Measurements from ENCODE around the gene ASCC1. TPM values are rescaled to one million over a fixed set of nuclear protein-coding genes. Genes with fewer than 3 reads are reported as not detected.
"Not testable (repeated sequence)": the region's sequence is repeated elsewhere in the genome, so short reads cannot be mapped to it uniquely, and the experiment has no call there.

The ASCC1 gene
- total RNA-seq, 1 experiment from 2014 or later, result 15.7 TPM

DNA sequence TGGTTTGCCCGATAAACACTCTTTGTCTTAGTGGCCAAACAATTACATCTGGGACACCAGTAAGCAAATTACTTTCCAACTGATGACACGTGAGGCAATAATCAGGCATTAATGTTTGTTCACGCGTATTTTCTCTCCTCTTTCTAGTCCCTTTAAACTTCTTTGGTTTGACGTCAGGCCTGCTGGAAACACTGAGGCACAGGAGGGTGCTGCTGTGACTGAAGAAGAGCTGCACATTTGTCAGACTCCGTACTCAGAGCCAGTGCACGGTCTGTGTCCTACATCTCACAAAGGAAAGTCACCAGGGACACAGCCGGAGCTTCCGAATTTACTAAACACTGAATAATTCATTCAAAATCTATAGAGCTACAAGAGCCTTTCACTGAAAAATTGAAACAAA lies 57.9 kb downstream of the ASCC1 start:
- Histone ChIP-seq H3K9me3 (ENCODE audit: low read length) (no peaks in the 10 kb centered on the region), H2AFZ (ENCODE audit: low read length) (no peak overlapping the region), H3K27ac (ENCODE audit: low read length) (no peak overlapping the region), H3K27me3 (ENCODE audit: low read length) (no peaks in the 10 kb centered on the region), H3F3A (ENCODE audit: low read length, unreplicated experiment) (no peaks in the 10 kb centered on the region), H3K36me3 (ENCODE audit: low read depth, low read length) (no peaks in the 10 kb centered on the region), H3K79me2 (ENCODE audit: low read length) (no peaks in the 10 kb centered on the region), H3K9me2 (replicated peaks; ENCODE audit: low read length) (no peaks in the 10 kb centered on the region), H3K4me1 (ENCODE audit: insufficient read depth, low read length) (no peaks in the 10 kb centered on the region), H3K4me2 (ENCODE audit: low read length) (no peak overlapping the region), H3K4me3 (ENCODE audit: low read length) (no peak overlapping the region), H3K9ac (ENCODE audit: low read length) (no peak overlapping the region), H4K20me1 (ENCODE audit: low read length) (no peaks in the 10 kb centered on the region)
- intact Hi-C loops (cut with micrococcal nuclease), result no loop called here
- ATAC-seq (no peak), DNase-seq (no peak)
- POLR2A ChIA-PET (ENCODE audit: unreplicated experiment), result no interaction called here
- CTCF ChIA-PET, result no interaction called here
- no TSS peak for BruUV-seq (replicated peaks)
- TF ChIP-seq CTCF (conservative IDR thresholded peaks at IDR 0.05; ENCODE audit: low read depth, low read length) (no peak), EZH2 (IDR thresholded peaks at IDR 0.05; ENCODE audit: low read length, unreplicated experiment) (no peak), EZH2phosphoT487 (IDR thresholded peaks at IDR 0.05; ENCODE audit: borderline replicate concordance, low read length) (no peak)

DNA sequence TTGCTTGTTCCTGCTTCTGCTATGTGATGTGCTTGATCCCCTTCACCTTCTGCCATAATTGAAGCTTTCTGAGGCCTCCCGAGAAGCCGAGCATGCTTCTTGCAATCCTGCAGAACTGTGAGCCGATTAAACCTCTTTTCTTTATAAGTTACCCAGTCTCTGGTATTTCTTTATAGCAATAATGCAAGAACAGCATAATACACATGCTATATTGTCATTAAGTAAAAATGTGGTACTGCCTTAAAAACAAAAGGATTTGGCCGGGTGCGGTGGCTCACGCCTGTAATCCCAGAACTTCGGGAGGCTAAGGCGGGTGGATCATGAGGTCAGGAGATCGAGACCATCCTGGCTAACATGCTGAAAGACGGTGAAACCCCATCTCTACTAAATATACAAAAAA lies 59.9 kb downstream of the ASCC1 start:
- Histone ChIP-seq H3K27me3 (ENCODE audit: low read length) (no peaks in the 10 kb centered on the region), H4K20me1 (ENCODE audit: low read length) (no peaks in the 10 kb centered on the region), H3K4me1 (ENCODE audit: insufficient read depth, low read length) (no peaks in the 10 kb centered on the region), H3K36me3 (ENCODE audit: low read depth, low read length) (no peaks in the 10 kb centered on the region), H3K79me2 (ENCODE audit: low read length) (no peaks in the 10 kb centered on the region), H3K9me2 (replicated peaks; ENCODE audit: low read length) (no peaks in the 10 kb centered on the region), H2AFZ (ENCODE audit: low read length) (no peak overlapping the region), H3K4me3 (ENCODE audit: low read length) (no peak overlapping the region), H3K4me2 (ENCODE audit: low read length) (no peak overlapping the region), H3K9me3 (ENCODE audit: low read length) (no peaks in the 10 kb centered on the region), H3K27ac (ENCODE audit: low read length) (no peak overlapping the region), H3F3A (ENCODE audit: low read length, unreplicated experiment) (no peaks in the 10 kb centered on the region), H3K9ac (ENCODE audit: low read length) (no peak overlapping the region)
- no peak for ATAC-seq
- POLR2A ChIA-PET (ENCODE audit: unreplicated experiment), result no interaction called here
- no TSS peak for BruUV-seq (replicated peaks)
- intact Hi-C loops (cut with micrococcal nuclease), result no loop called here
- no peak for DNase-seq
- CTCF ChIA-PET, result no interaction called here
- TF ChIP-seq EZH2 (IDR thresholded peaks at IDR 0.05; ENCODE audit: low read length, unreplicated experiment) (no peak), CTCF (conservative IDR thresholded peaks at IDR 0.05; ENCODE audit: low read depth, low read length) (no peak), EZH2phosphoT487 (IDR thresholded peaks at IDR 0.05; ENCODE audit: borderline replicate concordance, low read length) (no peak)

GRCh38 chr10:72152286-72152685 lies 63.8 kb downstream of the ASCC1 start:
- TF ChIP-seq EZH2phosphoT487 (IDR thresholded peaks at IDR 0.05; ENCODE audit: borderline replicate concordance, low read length) (no peak), EZH2 (IDR thresholded peaks at IDR 0.05; ENCODE audit: low read length, unreplicated experiment) (no peak), CTCF (conservative IDR thresholded peaks at IDR 0.05; ENCODE audit: low read depth, low read length) (no peak)
- CTCF ChIA-PET, result no interaction called here
- no peak overlapping the region for H3K4me2 ChIP-seq (ENCODE audit: low read length)

GRCh38 chr10:72150746-72151478 lies 65.2 kb downstream of the ASCC1 start:
- POLR2A ChIA-PET (ENCODE audit: unreplicated experiment), result not testable (repeated sequence)

More at GRCh38 chr10:72152286-72152685, 63.8 kb downstream of the ASCC1 start:
- no peak overlapping the region for H3K9ac ChIP-seq (ENCODE audit: low read length)
- H2AFZ ChIP-seq (ENCODE audit: low read length), result no peak overlapping the region
- H3K9me3 ChIP-seq (ENCODE audit: low read length), result no peaks in the 10 kb centered on the region
- ATAC-seq, result no peak
- H3K36me3 ChIP-seq (ENCODE audit: low read depth, low read length), result no peaks in the 10 kb centered on the region
- intact Hi-C loops (cut with micrococcal nuclease), result no loop called here
- no peaks in the 10 kb centered on the region for H4K20me1 ChIP-seq (ENCODE audit: low read length)
- H3K27ac ChIP-seq (ENCODE audit: low read length), result no peak overlapping the region
- H3K79me2 ChIP-seq (ENCODE audit: low read length), result no peaks in the 10 kb centered on the region
- no peaks in the 10 kb centered on the region for H3F3A ChIP-seq (ENCODE audit: low read length, unreplicated experiment)
- no TSS peak for BruUV-seq (replicated peaks)
- POLR2A ChIA-PET (ENCODE audit: unreplicated experiment), result no interaction called here
- no peaks in the 10 kb centered on the region for H3K9me2 ChIP-seq (replicated peaks; ENCODE audit: low read length)
- H3K4me3 ChIP-seq (ENCODE audit: low read length), result no peak overlapping the region
- no peak for DNase-seq
- H3K4me1 ChIP-seq (ENCODE audit: insufficient read depth, low read length), result no peaks in the 10 kb centered on the region
- no peaks in the 10 kb centered on the region for H3K27me3 ChIP-seq (ENCODE audit: low read length)

More at GRCh38 chr10:72150746-72151478, 65.2 kb downstream of the ASCC1 start:
- H3K4me1 ChIP-seq (ENCODE audit: insufficient read depth, low read length); H3K9me2 ChIP-seq (replicated peaks; ENCODE audit: low read length); ATAC-seq; H3K4me3 ChIP-seq (ENCODE audit: low read length); CTCF ChIA-PET; H3K27ac ChIP-seq (ENCODE audit: low read length); H3K79me2 ChIP-seq (ENCODE audit: low read length); H3K36me3 ChIP-seq (ENCODE audit: low read depth, low read length); BruUV-seq (replicated peaks); H2AFZ ChIP-seq (ENCODE audit: low read length); H3F3A ChIP-seq (ENCODE audit: low read length, unreplicated experiment); H4K20me1 ChIP-seq (ENCODE audit: low read length); DNase-seq; intact Hi-C loops (cut with micrococcal nuclease); H3K27me3 ChIP-seq (ENCODE audit: low read length); H3K4me2 ChIP-seq (ENCODE audit: low read length); H3K9me3 ChIP-seq (ENCODE audit: low read length); H3K9ac ChIP-seq (ENCODE audit: low read length): not testable (repeated sequence)

Data from PC-3 (cell line).